Psoas muscle (tissue), 8 donors: Measurements from ENCODE around the gene HK1. TPM values are rescaled to one million over a fixed set of nuclear protein-coding genes. Genes with fewer than 3 reads are reported as not detected.

Experiments
- ATAC-seq, 4 donors: fragments of 200-7000 bp; cut with Tn5 transposase; one replicate each; pipeline ENCODE4 v1.9.1; 2020; ENCODE audit warnings: moderate library complexity in 3 of 4, mild to moderate bottlenecking in 2 of 4
- DNase-seq, 2 donors: peaks; one replicate each; pipeline ENCODE4 v3.0.0-alpha.2; 2020
- H3K27ac ChIP-seq: fragments of 200-600 bp; one replicate; pipeline ENCODE4 v1.8.0; 2022
- H3K27me3 ChIP-seq, 3 donors: fragments of 200-600 bp in 1 of 3; one replicate each; pipeline versions ENCODE4 v1.6.1 to v1.8.0; 2013 to 2022; ENCODE audit warnings: low read length in 2 of 3, mild to moderate bottlenecking in 2 of 3, moderate library complexity in 1 of 3; ENCODE audit not compliant: insufficient read depth in 3 of 3
- H3K36me3 ChIP-seq, 2 donors: fragments of 200-600 bp in 1 of 2; one replicate each; pipeline versions ENCODE4 v1.6.1 to v1.8.0; 2013 to 2022; ENCODE audit warnings: low read depth in 1 of 2, mild to moderate bottlenecking in 1 of 2, moderate library complexity in 1 of 2; ENCODE audit not compliant: insufficient read depth in 1 of 2
- H3K4me1 ChIP-seq: fragments of 200-600 bp; one replicate; pipeline ENCODE4 v1.8.0; 2022
- H3K4me3 ChIP-seq: fragments of 200-600 bp; one replicate; pipeline ENCODE4 v1.8.0; 2022; ENCODE audit warnings: mild to moderate bottlenecking
- H3K9me3 ChIP-seq: fragments of 200-600 bp; one replicate; pipeline ENCODE4 v1.8.0; 2022
- WGBS, 3 donors: extraction: QIAGEN DNeasy Blood & Tissue Kit; methylation state at CpG; one replicate each; pipeline versions ENCODE4 v1.1.6 to v1.1.7; 2013; 5-methylcytosine and 5-hydroxymethylcytosine counted together
- intact Hi-C, 2 donors: fragments of 100-400 bp; cut with DNase I; formaldehyde crosslinking; loops; one replicate each; pipeline versions ENCODE4 v1.11.0 to v1.14.2; 2022
- polyA plus RNA-seq, 3 donors: library from polyadenylated mRNA; stranded (reverse); fragments of 200-250 nt; gene quantifications; one replicate each; pipeline ENCODE4 v1.2.3, GENCODE V29; 2013
- total RNA-seq, 4 donors: library from RNA; stranded (reverse); fragmentation: NEBNext Ultra II Directional in 2 of 4; extraction: Animal tissue kit (Norgen Biotek cat#: 25700) in 2 of 4; gene quantifications; one replicate each; pipeline versions ENCODE4 v1.2.1 to v1.2.4, GENCODE V29; 2021 to 2023
- TF ChIP-seq, protein P1 (sequence below): fragments of 200-600 bp; IDR thresholded peaks from one replicate; pipeline ENCODE4 v1.8.0; 2022; ENCODE audit warnings: antibody characterized with exemption
- donor health status: healthy with polysubstance abuse.
- donor health status: DM: no; HTN: no; CAD: no; lungs with moderate emphysema.
- donor health status: Bipolar disorder and iron deficiency.
- donor health status: healthy.
- donor health status: DM: yes; HTN: yes; CAD: no.
- donor health status: DM: no; HTN: no; CAD: no.
- donor health status: DM: no; HTN: no; CAD: no.
- donor health status: DM: yes; HTN: yes; CAD: no.

The HK1 gene
- total and polyA plus RNA-seq, 7 donors, result 134 to 336 (median 254) TPM

DNA sequence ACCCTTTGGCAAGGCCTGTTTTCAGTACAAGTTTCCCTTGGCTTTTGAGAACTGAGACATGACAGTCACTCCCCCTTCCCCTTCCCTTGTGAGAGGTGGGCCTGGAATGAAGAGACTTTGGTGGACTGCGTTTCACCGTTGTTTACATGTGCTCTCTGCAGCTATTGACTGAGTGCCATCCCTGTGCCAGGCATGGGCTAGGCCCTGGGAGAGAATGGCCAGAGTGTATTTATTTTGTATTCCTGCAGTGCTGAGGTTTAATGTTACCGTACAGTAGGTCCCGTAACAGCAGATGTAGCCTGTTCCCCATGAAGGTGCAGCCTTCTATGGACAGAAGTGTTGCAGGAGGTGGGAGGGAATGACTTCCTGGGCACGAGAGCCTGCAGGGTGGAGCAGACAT is 88.4 kb downstream of the HK1 start:
- Histone ChIP-seq H3K4me3 (no peak overlapping the region), H3K9me3 (no peaks in the 10 kb centered on the region), H3K4me1 (peaks cover 33% of the 10 kb centered on the region), H3K27me3 (no peaks in the 10 kb centered on the region), H3K36me3 (peaks cover 18 to 64% of the 10 kb centered on the region in 2 donors), H3K27ac (peak overlapping the region; percentile 48)
- TF ChIP-seq, protein P1, sequence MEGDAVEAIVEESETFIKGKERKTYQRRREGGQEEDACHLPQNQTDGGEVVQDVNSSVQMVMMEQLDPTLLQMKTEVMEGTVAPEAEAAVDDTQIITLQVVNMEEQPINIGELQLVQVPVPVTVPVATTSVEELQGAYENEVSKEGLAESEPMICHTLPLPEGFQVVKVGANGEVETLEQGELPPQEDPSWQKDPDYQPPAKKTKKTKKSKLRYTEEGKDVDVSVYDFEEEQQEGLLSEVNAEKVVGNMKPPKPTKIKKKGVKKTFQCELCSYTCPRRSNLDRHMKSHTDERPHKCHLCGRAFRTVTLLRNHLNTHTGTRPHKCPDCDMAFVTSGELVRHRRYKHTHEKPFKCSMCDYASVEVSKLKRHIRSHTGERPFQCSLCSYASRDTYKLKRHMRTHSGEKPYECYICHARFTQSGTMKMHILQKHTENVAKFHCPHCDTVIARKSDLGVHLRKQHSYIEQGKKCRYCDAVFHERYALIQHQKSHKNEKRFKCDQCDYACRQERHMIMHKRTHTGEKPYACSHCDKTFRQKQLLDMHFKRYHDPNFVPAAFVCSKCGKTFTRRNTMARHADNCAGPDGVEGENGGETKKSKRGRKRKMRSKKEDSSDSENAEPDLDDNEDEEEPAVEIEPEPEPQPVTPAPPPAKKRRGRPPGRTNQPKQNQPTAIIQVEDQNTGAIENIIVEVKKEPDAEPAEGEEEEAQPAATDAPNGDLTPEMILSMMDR, result no peak
- WGBS, 3 donors, result 58 to 96% (median 64%) methylated on average over 5 of the region's 5 CpGs
- intact Hi-C loops, result no loop called here
- DNase-seq, result no peak
- no peak for ATAC-seq

DNA sequence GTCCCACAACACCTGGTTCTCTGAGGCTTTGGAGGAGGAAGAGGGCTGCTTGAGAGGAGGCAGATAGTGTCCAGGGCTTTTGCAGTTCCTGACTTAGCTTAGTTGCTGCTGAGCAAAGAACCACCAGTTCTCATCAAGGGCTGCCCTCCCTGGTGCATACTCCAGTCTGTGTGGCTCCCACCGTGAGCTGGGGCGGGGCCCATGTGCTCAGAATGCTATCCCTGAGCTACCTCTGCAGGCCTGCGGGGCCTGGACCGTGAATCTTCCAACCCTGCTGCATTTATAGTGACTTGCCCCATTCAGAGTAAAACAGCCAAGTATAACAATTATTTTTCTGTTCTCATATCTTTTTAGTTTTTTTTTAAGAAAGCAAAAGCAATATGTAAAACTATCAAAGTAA is 89.2 kb downstream of the HK1 start:
- Histone ChIP-seq H3K4me3 (no peak overlapping the region), H3K9me3 (no peaks in the 10 kb centered on the region), H3K36me3 (peaks cover 18 to 67% of the 10 kb centered on the region in 2 donors), H3K27me3 (no peaks in the 10 kb centered on the region), H3K4me1 (peaks cover 26% of the 10 kb centered on the region), H3K27ac (peak overlapping the region; percentile 17)
- TF ChIP-seq, protein P1, result no peak
- WGBS, 3 donors, result 73 to 83% (median 77%) methylated on average over 4 of the region's 4 CpGs
- ATAC-seq, result no peak
- intact Hi-C loops, result no loop called here
- no peak for DNase-seq

DNA sequence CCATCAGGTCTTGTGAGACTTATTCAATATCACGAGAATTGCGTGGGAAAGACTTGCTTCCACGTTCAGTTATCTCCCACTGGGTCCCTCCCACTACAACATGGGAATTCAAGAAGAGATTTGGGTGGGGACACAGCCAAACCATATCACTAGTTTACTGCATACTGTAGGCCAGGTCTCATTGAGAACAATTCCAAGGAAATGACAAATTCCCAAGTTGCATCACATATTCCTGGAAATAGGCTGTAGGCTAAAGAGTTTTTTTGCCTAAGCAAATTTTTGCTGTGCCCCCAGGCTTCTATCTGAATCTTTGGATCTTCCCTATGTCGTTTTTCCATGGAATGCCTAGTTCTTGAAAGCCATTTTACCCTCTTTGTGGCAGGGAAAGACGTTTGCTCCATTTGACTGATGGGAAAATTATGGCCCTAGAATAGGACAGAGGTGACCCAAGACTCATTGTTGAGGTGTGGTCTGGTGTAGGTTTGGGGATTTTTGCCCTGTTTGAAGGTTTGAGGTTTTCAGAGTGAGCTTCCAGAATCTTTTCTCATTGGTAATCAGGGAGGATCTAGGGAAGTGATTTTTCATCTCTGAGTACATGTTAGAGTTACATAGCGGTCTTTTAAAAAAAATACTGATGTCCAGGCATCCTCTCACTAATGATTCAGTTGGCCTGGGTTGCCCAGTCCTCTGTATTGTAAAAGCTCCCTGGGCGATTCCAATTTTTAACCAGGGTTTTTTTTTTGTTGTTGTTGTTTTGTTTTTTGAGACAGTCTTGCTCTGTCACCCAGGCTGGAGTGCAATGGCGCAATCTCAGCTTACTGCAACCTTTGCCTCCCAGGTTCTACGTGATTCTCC is 94.1 kb downstream of the HK1 start:
- Histone ChIP-seq H3K4me3 (no peak overlapping the region), H3K27ac (peak overlapping the region; percentile 78), H3K27me3 (no peaks in the 10 kb centered on the region), H3K9me3 (no peaks in the 10 kb centered on the region), H3K36me3 (peaks cover 11 to 67% of the 10 kb centered on the region in 2 donors), H3K4me1 (peaks cover 37% of the 10 kb centered on the region)
- intact Hi-C loops, result loop anchor here in 1 of 2 donors (5.0 kb wide), 1 partner anchor 45 kb away; no protein-coding TSS in a partner anchor
- DNase-seq (no peak), ATAC-seq (no peak)
- WGBS, 3 donors, result 78 to 88% (median 84%) methylated on average over 9 of the region's 9 CpGs
- TF ChIP-seq, protein P1, result no peak

DNA sequence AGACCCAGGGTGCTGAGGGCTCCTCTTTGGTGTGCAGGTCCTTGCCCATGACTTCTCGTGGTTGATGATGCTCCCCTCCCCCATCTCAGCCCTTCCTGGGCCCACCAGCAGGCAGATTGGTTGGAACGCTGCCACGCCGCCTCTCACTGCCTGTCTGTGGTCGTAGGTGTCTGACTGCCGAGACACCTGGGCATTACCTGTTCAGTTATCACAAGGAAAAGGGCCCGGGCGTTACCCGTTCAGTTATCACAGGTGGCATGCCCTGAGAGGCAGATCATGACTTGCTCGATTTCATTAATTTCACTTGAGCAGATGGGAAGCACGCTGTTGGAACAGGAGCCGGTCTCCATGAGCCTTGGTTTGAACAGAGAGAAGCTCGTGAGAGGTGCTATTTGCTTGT is 95.9 kb downstream of the HK1 start:
- Histone ChIP-seq H3K27me3 (no peaks in the 10 kb centered on the region), H3K4me3 (no peak overlapping the region), H3K27ac (peak overlapping the region; percentile 78), H3K4me1 (peaks cover 50% of the 10 kb centered on the region), H3K36me3 (peaks cover 6 to 69% of the 10 kb centered on the region in 2 donors), H3K9me3 (no peaks in the 10 kb centered on the region)
- intact Hi-C loops, result loop anchor here in 1 of 2 donors (5.0 kb wide), 1 partner anchor 47 kb away; no protein-coding TSS in a partner anchor
- 95 to 96% (median 95%) methylated on average over 13 of the region's 13 CpGs for WGBS, 3 donors
- TF ChIP-seq, protein P1, result no peak
- ATAC-seq (no peak), DNase-seq (peak in 1 of 2 donors; percentile 60)
